ENCODE measurements around the gene ATF7.

- TF ChIP-seq POLR2A (IDR thresholded peaks at IDR 0.05; ENCODE audit: low read depth, low read length) = no peak
- TF ChIP-seq SPI1 (IDR thresholded peaks at IDR 0.05; ENCODE audit: low read depth, low read length) = no peak
- no peak for TF ChIP-seq POLR2AphosphoS5 (IDR thresholded peaks at IDR 0.05; ENCODE audit: low read depth, low read length)
- no peak for TF ChIP-seq TAF1 (IDR thresholded peaks at IDR 0.05; ENCODE audit: low read depth, low read length)
- no peak for TF ChIP-seq PAX5 (IDR thresholded peaks at IDR 0.05; ENCODE audit: insufficient read depth, low read length, severe bottlenecking)
These were observed 33.8 kb downstream of the ATF7 start for GRCh38 chr12:53592426-53592825.
